GM12878 (cell line): ENCODE measurements around the gene CA6. TPM values are rescaled to one million over a fixed set of nuclear protein-coding genes. Genes with fewer than 3 reads are reported as not detected.

Source experiments
- CEBPZ ChIP-seq: fragments of 150-350 bp; IDR thresholded peaks from 2 replicates; pipeline ENCODE4 v1.6.1; 2016; ENCODE audit warnings: low read depth, low read length
- HSF1 ChIP-seq: fragments of 150-350 bp; IDR thresholded peaks from 2 replicates; pipeline ENCODE4 v1.6.1; 2014; ENCODE audit warnings: mild to moderate bottlenecking, low read depth, low read length
- IKZF2 ChIP-seq, 2 experiments: fragments of 450-650 bp; IDR thresholded peaks; 2 replicates each; pipeline ENCODE4 v1.6.1; 2017; ENCODE audit warnings: mild to moderate bottlenecking in 2 of 2, moderate library complexity in 2 of 2
- MEF2B ChIP-seq: fragments of 450-650 bp; IDR thresholded peaks from 2 replicates; pipeline ENCODE4 v1.6.1; 2018; ENCODE audit warnings: mild to moderate bottlenecking, moderate library complexity; ENCODE audit not compliant: partially characterized antibody, poor library complexity, severe bottlenecking
- NFIC ChIP-seq: IDR thresholded peaks from 2 replicates; pipeline ENCODE4 v1.6.1; 2012; ENCODE audit warnings: low read depth, mild to moderate bottlenecking, inconsistent platforms, low read length, moderate library complexity
- PRDM15 ChIP-seq: fragments of 450-650 bp; formaldehyde crosslinking; IDR thresholded peaks from 2 replicates; pipeline ENCODE4 v1.4.0; 2020; ENCODE audit warnings: mild to moderate bottlenecking, moderate library complexity
- REST ChIP-seq: IDR thresholded peaks from 2 replicates; pipeline ENCODE4 v1.6.1; 2012; ENCODE audit warnings: mild to moderate bottlenecking, low read depth, low read length
- SREBF1 ChIP-seq: IDR thresholded peaks from 2 replicates; pipeline ENCODE4 v1.6.1; 2012; ENCODE audit warnings: mild to moderate bottlenecking, low read length
- STAT3 ChIP-seq: IDR thresholded peaks from 2 replicates; pipeline ENCODE4 v1.6.1; 2011; ENCODE audit warnings: low read depth, low read length, improper control_type of control experiment
- ZNF217 ChIP-seq: fragments of 450-650 bp; IDR thresholded peaks from 2 replicates; pipeline ENCODE4 v1.6.1; 2017; ENCODE audit warnings: antibody characterized with exemption, mild to moderate bottlenecking
- polyA plus RNA-seq, 11 experiments: library from polyadenylated mRNA; depleted of rRNA in 4 of 11; unstranded in 6 of 11; stranded (reverse) in 5 of 11; fragments of >200 nt; fragmentation: Nextera tagmentation in 4 of 11; fragmentation: Illumina TruSeq in 1 of 11; extraction: Ambion mirVana in 4 of 11; extraction: Trizol in 1 of 11; gene quantifications; 1 replicate in 1 of 11; 2 replicates in 10 of 11; pipeline versions ENCODE4 v1.2.1 to v1.2.3, GENCODE V29; 2011 to 2016; ENCODE audit warnings: inconsistent platforms in 2 of 11, missing spikeins in 2 of 11, low read depth in 1 of 11
- total RNA-seq, 4 experiments: library from RNA; depleted of rRNA in 3 of 4; stranded (reverse); fragments of >200 nt in 3 of 4; fragmentation: Illumina TruSeq in 1 of 4; extraction: Trizol in 1 of 4; gene quantifications; 2 replicates each; pipeline versions ENCODE4 v1.2.1 to v1.2.3, GENCODE V29; 2013 to 2021

The CA6 gene
- total and polyA plus RNA-seq, 10 of the 15 experiments (the other 5 are each of a cell fraction or from before 2014, with no cell fraction given): not detected

- TF ChIP-seq MEF2B (no peak), CEBPZ (no peak), HSF1 (no peak), SREBF1 (no peak), PRDM15 (no peak), STAT3 (no peak), NFIC (no peak), REST (no peak), ZNF217 (no peak), IKZF2 (IDR thresholded peaks at IDR 0.05) (no peak)
Measured at GRCh38 chr1:8951231-8951630, 5.6 kb downstream of the CA6 start (continued).
